ENCODE results near the gene MOB3A. TPM values are rescaled to one million over a fixed set of nuclear protein-coding genes. Genes with fewer than 3 reads are reported as not detected.

MOB3A gene
- total RNA-seq, 6 donors from 2014 or later: 35.4 to 107 (median 60.7) TPM

DNA sequence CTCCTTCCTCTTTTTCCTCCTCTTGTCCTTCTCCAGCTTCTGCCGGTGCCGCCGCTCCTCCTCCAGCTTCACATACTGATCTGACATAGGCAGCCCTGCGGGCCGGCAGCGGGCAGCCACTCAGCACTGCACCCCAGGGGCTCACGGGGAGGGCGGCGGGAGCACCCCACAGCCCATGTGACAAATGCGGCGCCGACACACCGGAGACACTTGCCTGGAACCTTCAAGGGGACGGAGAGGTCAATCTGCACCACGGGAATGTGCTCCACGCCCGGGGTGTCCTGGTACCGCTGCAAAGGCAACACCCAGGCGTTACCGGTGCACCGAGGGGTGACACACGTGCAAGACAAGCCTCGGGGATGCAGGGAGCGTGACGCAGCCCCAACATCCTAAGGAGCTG is 19.2 kb upstream of the MOB3A start:
- DNase-seq: peak in 1 of 2 donors; percentile 74
- no peaks in the 10 kb centered on the region for H3K9me3 ChIP-seq
- H3K4me1 ChIP-seq: no peaks in the 10 kb centered on the region
- no peaks in the 10 kb centered on the region for H3K27me3 ChIP-seq
- 92 to 100% methylated on average over 12 to 22 of the region's 25 CpGs for WGBS, 2 donors
- H3K4me3 ChIP-seq: no peak overlapping the region
- no peak overlapping the region for H3K27ac ChIP-seq
- TF ChIP-seq EP300 (IDR thresholded peaks at IDR 0.05) (no peak), POLR2AphosphoS5 (IDR thresholded peaks at IDR 0.05) (no peak), POLR2A (IDR thresholded peaks at IDR 0.05) (no peak)
- TF ChIP-seq, protein P1, sequence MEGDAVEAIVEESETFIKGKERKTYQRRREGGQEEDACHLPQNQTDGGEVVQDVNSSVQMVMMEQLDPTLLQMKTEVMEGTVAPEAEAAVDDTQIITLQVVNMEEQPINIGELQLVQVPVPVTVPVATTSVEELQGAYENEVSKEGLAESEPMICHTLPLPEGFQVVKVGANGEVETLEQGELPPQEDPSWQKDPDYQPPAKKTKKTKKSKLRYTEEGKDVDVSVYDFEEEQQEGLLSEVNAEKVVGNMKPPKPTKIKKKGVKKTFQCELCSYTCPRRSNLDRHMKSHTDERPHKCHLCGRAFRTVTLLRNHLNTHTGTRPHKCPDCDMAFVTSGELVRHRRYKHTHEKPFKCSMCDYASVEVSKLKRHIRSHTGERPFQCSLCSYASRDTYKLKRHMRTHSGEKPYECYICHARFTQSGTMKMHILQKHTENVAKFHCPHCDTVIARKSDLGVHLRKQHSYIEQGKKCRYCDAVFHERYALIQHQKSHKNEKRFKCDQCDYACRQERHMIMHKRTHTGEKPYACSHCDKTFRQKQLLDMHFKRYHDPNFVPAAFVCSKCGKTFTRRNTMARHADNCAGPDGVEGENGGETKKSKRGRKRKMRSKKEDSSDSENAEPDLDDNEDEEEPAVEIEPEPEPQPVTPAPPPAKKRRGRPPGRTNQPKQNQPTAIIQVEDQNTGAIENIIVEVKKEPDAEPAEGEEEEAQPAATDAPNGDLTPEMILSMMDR (IDR thresholded peaks at IDR 0.05): no peak
- peaks cover 75 to 100% (median 99%) of the 10 kb centered on the region in 4 donors for H3K36me3 ChIP-seq
- no peak for ATAC-seq (ENCODE audit: low FRiP score in 2 of 2)

DNA sequence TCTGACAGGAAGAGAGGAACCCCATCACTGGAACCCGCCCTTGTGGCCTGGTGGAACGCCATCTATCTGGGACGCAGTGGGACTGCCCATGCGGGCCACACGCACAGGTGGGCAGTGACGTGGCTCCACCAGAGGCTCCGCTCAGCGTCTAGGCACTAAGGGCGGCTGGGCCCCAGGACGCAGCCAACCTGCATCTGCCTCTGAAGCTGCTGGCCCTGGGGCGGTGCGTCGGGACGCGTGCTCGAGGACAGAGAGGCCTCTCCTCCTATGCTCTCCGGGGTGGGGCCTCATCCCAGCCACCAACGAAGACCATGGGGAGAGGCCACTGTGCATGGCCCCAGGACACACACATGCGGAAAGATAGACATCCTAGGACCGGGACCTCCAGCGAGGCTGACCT is 18.7 kb upstream of the MOB3A start:
- Histone ChIP-seq H3K36me3 (peaks cover 72 to 100% (median 99%) of the 10 kb centered on the region in 4 donors), H3K4me3 (no peak overlapping the region), H3K4me1 (no peaks in the 10 kb centered on the region), H3K27me3 (no peaks in the 10 kb centered on the region), H3K27ac (no peak overlapping the region), H3K9me3 (no peaks in the 10 kb centered on the region)
- TF ChIP-seq POLR2A (IDR thresholded peaks at IDR 0.05): no peak
- no peak for TF ChIP-seq POLR2AphosphoS5 (IDR thresholded peaks at IDR 0.05)
- TF ChIP-seq, protein P1 (IDR thresholded peaks at IDR 0.05): no peak
- no peak for TF ChIP-seq EP300 (IDR thresholded peaks at IDR 0.05)
- 95 to 96% methylated on average over 19 to 21 of the region's 21 CpGs for WGBS, 2 donors
- DNase-seq (peak in 1 of 2 donors; percentile 72), ATAC-seq (ENCODE audit: low FRiP score in 2 of 2) (no peak)

DNA sequence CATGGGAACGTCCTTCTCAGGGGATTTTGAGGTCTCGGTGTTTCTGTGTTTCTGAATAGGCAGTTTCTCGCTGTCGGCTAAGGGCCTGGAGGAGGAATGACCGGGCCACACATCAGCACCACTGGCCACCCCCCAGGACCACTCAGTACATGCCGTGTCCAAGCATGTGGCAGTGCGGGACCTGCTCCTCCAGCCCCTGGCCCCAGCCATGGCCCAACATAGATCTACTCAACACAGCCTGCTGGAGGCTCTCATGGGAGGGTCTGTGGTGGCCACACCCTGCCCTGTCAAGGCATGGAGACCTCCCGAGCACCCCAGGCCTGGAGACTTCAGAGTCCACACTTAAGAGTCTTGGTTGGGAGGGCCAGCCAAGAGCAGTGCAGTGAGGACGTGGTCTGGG is 18.1 kb upstream of the MOB3A start:
- DNase-seq (peak in 1 of 2 donors; percentile 57), ATAC-seq (ENCODE audit: low FRiP score in 2 of 2) (no peak)
- H3K9me3 ChIP-seq: no peaks in the 10 kb centered on the region
- H3K27me3 ChIP-seq: no peaks in the 10 kb centered on the region
- H3K4me1 ChIP-seq: no peaks in the 10 kb centered on the region
- TF ChIP-seq, protein P1 (IDR thresholded peaks at IDR 0.05): no peak
- 93 to 96% methylated on average over 6 to 7 of the region's 9 CpGs for WGBS, 2 donors
- peaks cover 76 to 100% (median 100%) of the 10 kb centered on the region in 4 donors for H3K36me3 ChIP-seq
- H3K4me3 ChIP-seq: no peak overlapping the region
- no peak overlapping the region for H3K27ac ChIP-seq

DNA sequence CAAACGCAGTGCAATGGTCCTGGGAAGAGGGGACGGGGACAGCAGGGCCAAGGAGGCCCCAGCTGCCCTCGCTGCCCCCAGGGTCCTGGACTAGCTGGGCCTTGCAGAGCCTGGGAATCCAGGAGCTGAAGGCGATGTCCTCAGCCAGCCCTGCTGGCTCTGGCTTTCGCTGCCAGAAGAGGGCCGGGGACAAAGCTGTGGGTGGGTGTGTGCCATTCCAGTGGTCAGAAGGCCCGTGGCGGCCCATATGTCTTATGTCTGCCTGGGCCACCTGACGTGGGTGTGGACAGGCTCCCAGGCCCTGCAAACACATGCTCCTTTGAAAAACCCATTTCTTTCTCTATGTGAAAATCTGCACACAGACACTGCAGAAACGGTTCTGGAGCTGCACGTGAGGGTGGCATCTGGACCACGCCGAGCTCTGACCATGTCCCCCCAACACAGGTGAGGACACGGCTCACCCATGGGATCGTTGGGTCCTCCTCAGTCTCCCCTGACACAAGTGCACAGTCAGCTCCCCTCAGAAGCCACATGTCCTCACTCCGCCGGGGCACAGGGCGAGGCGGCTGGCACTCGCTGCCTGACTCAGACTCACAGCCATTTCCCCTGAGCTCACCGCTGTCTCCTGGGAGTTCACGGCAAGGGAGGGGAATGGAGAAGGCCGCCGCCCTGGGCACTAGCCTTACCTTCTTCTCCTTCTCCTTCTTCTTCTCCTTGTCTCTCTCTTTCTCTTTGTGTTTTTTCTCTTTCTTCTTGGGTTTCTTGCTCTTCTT is 17.5 kb upstream of the MOB3A start:
- Histone ChIP-seq H3K27ac (no peak overlapping the region), H3K27me3 (no peaks in the 10 kb centered on the region), H3K9me3 (no peaks in the 10 kb centered on the region), H3K4me3 (no peak overlapping the region), H3K4me1 (no peaks in the 10 kb centered on the region), H3K36me3 (peaks cover 81 to 100% (median 100%) of the 10 kb centered on the region in 4 donors)
- TF ChIP-seq EP300 (IDR thresholded peaks at IDR 0.05) (no peak), POLR2AphosphoS5 (IDR thresholded peaks at IDR 0.05) (no peak), POLR2A (IDR thresholded peaks at IDR 0.05) (no peak)
- TF ChIP-seq, protein P1 (IDR thresholded peaks at IDR 0.05): no peak
- WGBS, 2 donors: 93 to 94% methylated on average over 18 to 24 of the region's 24 CpGs
- ATAC-seq (ENCODE audit: low FRiP score in 2 of 2): no peak
- peak in 1 of 2 donors; percentile 64 for DNase-seq

All from upper lobe of left lung (tissue), 6 donors.